ENCODE results near the gene THAP2.

The THAP2 gene

DNA sequence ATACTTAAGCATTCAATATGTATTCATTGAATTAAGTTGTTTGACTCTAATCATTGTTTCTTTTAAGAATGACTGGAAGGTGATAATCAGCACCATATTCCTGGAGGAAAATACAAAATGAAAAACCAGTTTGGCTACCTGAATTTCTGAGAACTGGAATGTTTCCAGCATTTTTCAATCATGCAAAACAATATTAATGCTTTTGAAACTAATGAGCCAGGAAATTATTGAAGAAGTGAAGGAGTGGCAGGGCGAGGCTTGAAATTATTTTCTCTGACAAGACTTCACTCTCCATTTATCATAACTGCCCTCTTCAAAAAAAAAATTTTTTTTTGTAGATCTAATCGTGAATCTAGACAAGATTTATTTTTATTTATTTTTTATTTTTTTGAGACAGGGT lies 40.8 kb downstream of the THAP2 start:
- no peak for DNase-seq

GRCh38 chr12:71708658-71709057 lies 44.6 kb downstream of the THAP2 start:
- DNase-seq: no peak

DNA sequence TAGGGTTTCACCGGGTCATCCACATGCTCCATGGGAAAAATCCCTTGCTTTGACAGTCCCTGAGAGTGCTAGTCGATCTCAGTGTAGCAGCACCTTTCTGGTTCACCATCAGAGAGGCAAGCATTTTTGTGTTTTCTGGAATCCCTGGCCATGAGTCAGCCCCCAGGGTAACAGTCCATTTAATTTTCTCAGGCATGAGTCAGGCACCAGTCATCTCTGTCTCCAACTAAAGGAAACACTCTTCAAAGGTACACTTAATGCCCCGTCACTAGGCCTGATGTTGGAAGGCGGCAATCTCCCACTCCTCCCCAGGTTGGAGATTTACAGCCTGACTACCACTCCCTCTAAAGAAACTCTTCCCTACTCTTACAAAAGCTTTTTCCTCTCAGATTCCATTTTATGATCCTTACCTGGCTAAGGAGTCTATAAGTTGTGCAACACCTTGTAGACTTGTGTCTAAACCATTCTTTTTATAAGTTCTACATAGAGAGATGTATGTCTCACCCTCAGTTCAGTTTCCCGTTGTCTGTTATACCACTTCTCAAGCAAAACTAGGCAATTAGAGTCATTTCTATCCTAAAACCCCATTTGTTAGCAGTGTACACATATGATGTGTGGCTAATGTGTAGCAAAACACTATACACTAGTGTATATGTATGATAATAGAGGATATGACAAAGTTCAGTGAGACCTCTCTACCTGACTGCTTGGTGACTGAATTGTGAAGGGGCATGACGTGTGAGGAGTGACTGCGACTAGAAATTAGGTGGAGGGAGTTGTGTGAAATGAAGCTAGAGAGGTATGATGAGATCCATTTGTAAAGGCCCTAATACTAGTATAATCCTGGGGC lies 46.4 kb downstream of the THAP2 start:
- peak; percentile 95 for DNase-seq

DNA sequence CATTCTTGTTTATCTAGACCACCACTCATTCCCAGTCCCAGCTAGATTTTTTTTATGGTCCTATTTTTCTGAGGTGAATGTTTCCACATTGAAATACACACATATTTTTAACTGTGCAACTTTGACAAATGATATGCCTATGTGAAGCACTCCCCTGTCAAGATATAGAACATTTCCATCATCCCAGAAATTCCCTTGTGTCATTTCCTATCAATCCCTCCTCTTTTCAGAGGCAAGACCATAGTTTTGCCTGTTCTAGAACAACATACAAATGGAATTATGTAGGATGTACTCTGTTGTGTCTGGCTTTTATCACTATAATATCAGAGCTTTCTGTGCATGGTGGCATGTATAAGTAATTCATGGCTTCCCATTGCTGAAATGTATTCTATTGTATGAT lies 54.5 kb downstream of the THAP2 start:
- no peak for DNase-seq

DNA sequence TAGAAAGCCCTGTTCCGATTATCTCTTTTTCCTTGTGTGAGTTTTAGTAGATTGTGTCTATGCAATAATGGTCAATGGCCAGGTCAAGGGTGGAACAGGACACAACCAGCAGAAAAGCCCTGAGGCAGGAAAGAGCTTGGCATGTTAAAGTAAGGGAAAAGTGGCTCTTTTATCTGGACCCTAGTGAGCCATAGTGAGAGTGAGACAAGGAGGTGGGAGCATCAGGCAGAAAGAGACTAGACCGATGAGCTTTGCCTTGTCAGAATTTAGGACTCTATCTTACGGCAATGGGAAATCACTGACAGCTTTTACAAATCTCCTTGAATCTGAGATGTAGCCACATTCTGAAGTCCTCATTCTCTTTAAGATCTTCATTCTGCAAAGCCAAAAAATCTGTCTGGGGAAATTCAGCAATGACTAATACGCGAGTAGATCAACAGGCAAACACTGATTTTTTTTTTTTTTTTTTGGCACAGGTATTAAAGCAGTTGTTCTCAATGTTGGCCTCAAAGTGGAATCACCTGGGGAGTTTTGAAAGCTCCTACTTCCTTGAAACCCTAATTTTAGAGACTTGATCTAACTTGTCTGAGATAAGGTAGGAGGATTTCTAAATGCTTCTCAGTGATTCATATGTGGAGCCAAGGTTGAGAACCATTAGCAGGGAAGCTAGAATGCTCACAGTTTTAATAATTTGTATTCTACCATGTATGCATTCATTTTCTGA lies 55.7 kb downstream of the THAP2 start:
- DNase-seq: no peak

DNA sequence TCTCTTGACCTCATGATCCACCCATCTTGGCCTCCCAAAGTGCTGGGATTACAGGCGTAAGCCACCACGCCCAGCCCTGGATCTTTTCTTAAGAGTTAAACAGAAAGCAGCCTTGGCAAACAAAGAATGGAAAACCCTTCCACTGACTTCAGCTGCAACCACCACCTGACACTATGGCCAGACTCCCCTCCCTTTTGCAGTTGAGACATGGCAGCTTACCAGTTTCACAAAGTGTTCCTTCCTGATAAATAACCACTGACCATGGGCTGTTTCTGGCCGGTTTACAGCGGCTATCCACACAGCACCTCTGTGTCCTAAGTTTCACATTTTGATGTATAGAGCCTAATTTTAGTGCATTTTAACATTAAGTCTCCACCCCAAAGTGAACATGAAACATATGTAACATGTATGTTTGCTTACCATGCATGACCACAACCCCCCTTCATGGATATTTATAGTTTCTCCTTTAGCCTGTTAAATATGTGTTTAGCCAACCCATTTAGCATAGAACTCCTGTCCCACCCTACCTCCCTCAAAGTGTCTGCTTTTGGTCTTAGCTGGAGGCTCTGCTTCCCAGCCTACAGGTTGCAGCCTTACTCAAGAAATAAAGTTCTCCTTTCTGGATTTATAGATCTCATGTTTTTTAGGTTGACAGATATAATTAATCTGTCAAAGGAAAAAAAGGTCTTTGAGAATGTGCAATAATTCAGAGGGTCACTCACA lies 57.8 kb downstream of the THAP2 start:
- no peak for DNase-seq

- DNase-seq: peak; percentile 24
These were observed 60.9 kb downstream of the THAP2 start for GRCh38 chr12:71725011-71725410.

- no peak for DNase-seq
These were observed 62.4 kb downstream of the THAP2 start for GRCh38 chr12:71726548-71726947.

DNA sequence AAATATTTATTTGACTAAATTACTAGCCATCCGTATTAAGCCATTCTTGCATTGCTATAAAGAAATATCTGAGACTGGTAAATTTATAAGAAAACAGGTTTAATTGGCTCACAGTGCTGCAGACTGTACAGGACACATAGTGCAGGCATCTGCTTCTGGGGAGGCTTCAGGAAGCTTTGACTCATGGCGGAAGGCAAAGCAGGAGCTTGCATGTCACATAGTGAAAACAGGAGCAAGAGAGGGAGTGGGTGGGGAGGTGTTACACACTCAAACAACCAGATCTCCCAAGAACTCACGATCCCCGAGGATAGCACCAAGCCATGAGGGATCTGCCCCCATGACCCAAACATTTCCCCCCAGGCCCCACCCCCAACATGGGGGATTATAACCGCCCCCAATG lies 63.9 kb downstream of the THAP2 start:
- no peak for DNase-seq

Data from fibroblast of skin of back (primary cell).